Central memory CD8-positive, alpha-beta T cell (primary cell): ENCODE results near the gene GXYLT1.
A peak's percentile ranks its signal among the peaks of the same experiment; 100 is the strongest.
"Not testable (repeated sequence)": the region's sequence is repeated elsewhere in the genome, so short reads cannot be mapped to it uniquely, and the experiment has no call there.

Experiments used
- ATAC-seq: fragments of 150-1000 bp; cut with Tn5 transposase; replicated peaks from 2 replicates; pipeline ENCODE4 v1.10.0; 2022; ENCODE audit warnings: mild to moderate bottlenecking, moderate FRiP score, moderate number of reproducible peaks; ENCODE audit not compliant: poor library complexity, severe bottlenecking; ENCODE audit errors: extremely low read depth
- DNase-seq, 2 donors: peaks; one replicate each; pipeline ENCODE4 v3.0.0; 2021; ENCODE audit warnings: low spot score in 2 of 2
- H3K27ac Mint-ChIP-seq: one replicate; pipeline ENCODE4 v1.8.0; 2022; ENCODE audit warnings: low read depth, mild to moderate bottlenecking, moderate library complexity, mixed read lengths
- H3K27me3 Mint-ChIP-seq: one replicate; pipeline ENCODE4 v1.8.0; 2022; ENCODE audit warnings: mixed read lengths
- H3K36me3 Mint-ChIP-seq: one replicate; pipeline ENCODE4 v1.8.0; 2022; ENCODE audit warnings: mild to moderate bottlenecking, moderate library complexity, mixed read lengths; ENCODE audit not compliant: insufficient read depth
- H3K4me1 Mint-ChIP-seq: one replicate; pipeline ENCODE4 v1.8.0; 2022; ENCODE audit warnings: mixed read lengths
- H3K4me3 Mint-ChIP-seq: one replicate; pipeline ENCODE4 v1.8.0; 2022; ENCODE audit warnings: mild to moderate bottlenecking, moderate library complexity, mixed read lengths
- H3K9me3 Mint-ChIP-seq: one replicate; pipeline ENCODE4 v1.8.0; 2022; ENCODE audit warnings: mixed read lengths

GXYLT1 gene

DNA sequence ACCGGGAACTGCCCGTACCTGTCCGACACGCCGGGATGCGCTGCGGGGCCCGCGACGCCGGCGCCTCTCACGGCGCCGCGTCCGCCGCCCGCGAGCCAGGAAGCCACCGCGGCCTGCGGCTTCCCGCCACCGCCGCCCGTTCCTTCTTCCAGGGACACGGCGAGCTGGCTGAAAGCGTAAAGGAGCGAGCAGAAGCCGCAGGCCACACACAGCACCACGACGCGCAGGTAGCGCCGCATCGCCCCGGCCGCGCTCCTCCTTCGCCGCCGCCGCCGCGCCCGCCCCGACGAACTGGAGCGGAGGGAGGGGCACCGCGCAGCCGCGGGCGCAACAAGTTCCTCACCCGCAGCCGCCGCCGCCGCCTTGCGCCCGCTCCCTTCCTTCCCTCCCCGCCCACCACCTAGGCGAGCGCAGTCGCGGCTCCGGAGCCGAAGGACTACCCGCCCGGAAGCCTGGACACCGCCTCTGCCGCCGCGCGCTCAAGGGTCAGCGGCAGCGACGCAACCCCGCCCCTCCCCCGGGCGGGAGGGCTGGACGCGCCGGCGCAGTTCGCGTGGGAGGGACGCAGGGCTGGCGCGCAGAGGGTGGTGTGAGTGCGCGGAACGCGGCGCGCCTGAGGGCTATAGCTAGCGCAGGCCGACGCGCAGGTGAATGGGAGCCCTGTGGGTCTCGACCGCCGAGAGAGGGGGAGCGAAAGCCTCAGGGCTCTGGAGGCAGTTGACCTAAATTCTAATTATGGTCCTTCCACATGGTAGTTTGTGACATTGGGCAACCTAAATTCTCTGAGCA, at the start of gene GXYLT1:
TSS of gene GXYLT1 (minus strand) at position 467 of the 789 bp plus-strand sequence. CDS start at position 239, 228 bp downstream.
- Mint-ChIP-seq H3K27ac (peak within 1 kb of the TSS; percentile 98), H3K9me3 (no peaks in the 10 kb centered on the region), H3K27me3 (no peaks in the 10 kb centered on the region), H3K36me3 (peaks cover 8% of the 10 kb centered on the region), H3K4me3 (peak within 1 kb of the TSS; percentile 97), H3K4me1 (peaks cover 43% of the 10 kb centered on the region)
- peak; percentile 44 to 58 for DNase-seq
- peak; percentile 80 for ATAC-seq

GRCh38 chr12:42192686-42193085, 48.0 kb upstream of the GXYLT1 start:
- Mint-ChIP-seq H3K27ac (no peak overlapping the region), H3K27me3 (no peaks in the 10 kb centered on the region), H3K9me3 (no peaks in the 10 kb centered on the region), H3K36me3 (peaks cover 22% of the 10 kb centered on the region), H3K4me1 (peaks cover 28% of the 10 kb centered on the region), H3K4me3 (no peak overlapping the region)
- ATAC-seq (no peak), DNase-seq (no peak)

GRCh38 chr12:42192258-42192657, 47.6 kb upstream of the GXYLT1 start:
- Mint-ChIP-seq H3K36me3 (peaks cover 22% of the 10 kb centered on the region), H3K27me3 (no peaks in the 10 kb centered on the region), H3K4me1 (peaks cover 25% of the 10 kb centered on the region), H3K27ac (no peak overlapping the region), H3K4me3 (no peak overlapping the region), H3K9me3 (no peaks in the 10 kb centered on the region)
- no peak for DNase-seq
- ATAC-seq, result no peak

DNA sequence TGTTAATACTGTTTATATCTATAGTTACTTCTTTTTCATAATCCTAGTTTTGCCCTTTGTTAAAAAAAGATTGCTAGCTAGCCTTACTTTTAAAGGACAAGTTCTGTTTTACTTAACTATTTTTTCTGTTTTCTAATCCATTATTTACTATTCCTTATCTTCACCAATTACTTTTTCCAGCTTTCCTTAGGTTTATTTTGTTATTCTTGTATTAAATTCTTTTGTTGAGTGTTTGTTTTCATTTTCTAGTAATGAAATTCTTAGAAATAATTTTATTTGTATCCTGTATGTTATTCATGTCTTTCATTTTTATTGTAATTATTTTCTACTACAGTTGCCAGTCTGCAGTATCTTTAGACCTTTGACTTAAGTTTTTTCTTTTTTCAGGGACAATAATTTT, 45.7 kb upstream of the GXYLT1 start:
- Mint-ChIP-seq H3K9me3 (no peaks in the 10 kb centered on the region), H3K27me3 (no peaks in the 10 kb centered on the region), H3K4me1 (peaks cover 17% of the 10 kb centered on the region), H3K4me3 (no peak overlapping the region), H3K36me3 (peaks cover 16% of the 10 kb centered on the region), H3K27ac (no peak overlapping the region)
- ATAC-seq (no peak), DNase-seq (no peak)

DNA sequence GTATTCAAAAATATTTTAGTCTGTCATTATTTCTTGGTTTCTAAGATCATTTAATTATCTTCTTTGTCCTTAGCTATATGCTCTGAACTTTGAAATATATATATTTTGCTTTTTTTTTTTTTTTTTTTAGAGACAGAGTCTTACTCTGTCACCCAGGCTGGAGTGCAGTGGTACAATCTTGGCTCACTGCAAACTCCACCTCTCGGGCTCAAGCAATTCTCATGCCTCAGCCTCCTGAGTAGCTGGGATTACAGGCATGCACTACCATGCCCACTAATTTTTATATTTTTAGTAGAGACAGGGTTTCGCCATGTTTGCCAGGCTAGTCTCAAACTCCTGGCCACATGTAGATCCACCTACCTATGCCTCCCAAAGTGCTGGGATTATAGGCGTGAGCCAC, 43.6 kb upstream of the GXYLT1 start:
- not testable (repeated sequence) for H3K27ac Mint-ChIP-seq, H3K9me3 Mint-ChIP-seq, ATAC-seq, DNase-seq, H3K4me3 Mint-ChIP-seq, H3K27me3 Mint-ChIP-seq, H3K36me3 Mint-ChIP-seq
- peaks cover 18% of the 10 kb centered on the region for H3K4me1 Mint-ChIP-seq

- no peak for ATAC-seq
- H3K27ac Mint-ChIP-seq, result no peak overlapping the region
- no peak for DNase-seq
Observed at GRCh38 chr12:42187799-42188198, 43.1 kb upstream of the GXYLT1 start.

GRCh38 chr12:42186793-42187192, 42.1 kb upstream of the GXYLT1 start:
- Mint-ChIP-seq H3K27me3 (no peaks in the 10 kb centered on the region), H3K36me3 (peaks cover 9% of the 10 kb centered on the region), H3K9me3 (no peaks in the 10 kb centered on the region), H3K27ac (no peak overlapping the region), H3K4me3 (no peak overlapping the region), H3K4me1 (peaks cover 30% of the 10 kb centered on the region)
- ATAC-seq (no peak), DNase-seq (no peak)

More at GRCh38 chr12:42187799-42188198, 43.1 kb upstream of the GXYLT1 start:
- Mint-ChIP-seq H3K4me3 (no peak overlapping the region), H3K27me3 (no peaks in the 10 kb centered on the region), H3K4me1 (peaks cover 23% of the 10 kb centered on the region), H3K36me3 (peaks cover 9% of the 10 kb centered on the region), H3K9me3 (no peaks in the 10 kb centered on the region)

- peaks cover 25% of the 10 kb centered on the region for H3K4me1 Mint-ChIP-seq
- DNase-seq, result no peak
- no peak for ATAC-seq
- H3K27ac Mint-ChIP-seq, result no peak overlapping the region
- H3K4me3 Mint-ChIP-seq, result no peak overlapping the region
- H3K36me3 Mint-ChIP-seq, result peaks cover 6% of the 10 kb centered on the region
- no peaks in the 10 kb centered on the region for H3K27me3 Mint-ChIP-seq
- H3K9me3 Mint-ChIP-seq, result no peaks in the 10 kb centered on the region
Observed at GRCh38 chr12:42182394-42182793, 37.7 kb upstream of the GXYLT1 start.

DNA sequence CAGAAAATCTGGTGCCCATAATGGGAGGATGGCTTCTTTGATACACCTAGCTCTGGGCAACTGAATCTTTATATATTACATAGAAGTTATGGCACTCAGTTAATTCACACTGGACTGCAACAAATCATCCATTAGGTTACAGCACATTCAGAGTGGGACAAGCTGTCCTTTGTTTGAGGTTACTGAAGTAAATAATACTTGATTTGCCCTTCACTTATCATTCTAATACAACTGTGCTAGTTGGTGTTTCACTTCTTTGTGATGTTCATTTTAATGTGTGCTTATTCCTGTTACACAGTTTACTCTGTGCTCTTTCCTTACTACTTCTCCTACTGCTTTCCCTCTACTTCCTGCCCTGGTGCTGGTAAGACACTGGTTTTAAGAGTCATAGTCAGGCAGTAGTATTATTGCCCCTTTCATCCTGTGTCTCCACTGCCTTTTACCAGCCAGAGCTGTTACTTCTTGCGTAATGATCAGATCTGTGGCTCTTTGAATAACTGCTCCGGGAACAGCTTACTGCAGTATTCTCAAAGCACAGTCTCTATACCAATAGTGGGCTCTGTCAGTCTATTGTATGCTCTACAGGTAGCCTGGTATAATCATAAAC, 36.4 kb upstream of the GXYLT1 start:
- no peak overlapping the region for H3K4me3 Mint-ChIP-seq
- peaks cover 3% of the 10 kb centered on the region for H3K36me3 Mint-ChIP-seq
- peak overlapping the region; percentile 11 for H3K27ac Mint-ChIP-seq
- peaks cover 37% of the 10 kb centered on the region for H3K4me1 Mint-ChIP-seq
- H3K9me3 Mint-ChIP-seq, result peaks cover 4% of the 10 kb centered on the region
- no peaks in the 10 kb centered on the region for H3K27me3 Mint-ChIP-seq
- no peak for DNase-seq
- no peak for ATAC-seq

- no peak for DNase-seq
- ATAC-seq, result no peak
- no peak overlapping the region for H3K4me3 Mint-ChIP-seq
- H3K4me1 Mint-ChIP-seq, result peaks cover 46% of the 10 kb centered on the region
- no peaks in the 10 kb centered on the region for H3K27me3 Mint-ChIP-seq
- H3K27ac Mint-ChIP-seq, result no peak overlapping the region
- H3K9me3 Mint-ChIP-seq, result peaks cover 4% of the 10 kb centered on the region
- peaks cover 5% of the 10 kb centered on the region for H3K36me3 Mint-ChIP-seq
Observed at GRCh38 chr12:42178101-42178500, 33.4 kb upstream of the GXYLT1 start.

DNA sequence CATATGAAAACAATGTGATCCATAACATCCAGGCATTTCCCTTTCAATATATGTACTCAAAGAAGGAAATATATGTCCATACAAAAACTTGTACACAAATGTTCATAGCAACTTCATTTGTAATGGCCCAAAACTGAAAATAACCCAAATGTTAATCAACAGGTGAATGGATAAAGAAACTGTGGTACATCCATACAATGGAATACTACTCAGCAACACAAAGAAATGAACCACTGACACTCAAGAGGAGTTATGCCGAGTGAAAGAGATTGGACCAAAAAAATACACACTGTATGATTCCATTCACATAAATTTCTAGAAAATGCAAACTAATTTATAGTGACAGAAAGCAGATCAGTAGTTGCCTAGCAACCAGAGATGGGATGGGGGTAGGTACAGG, 30.3 kb upstream of the GXYLT1 start:
- Mint-ChIP-seq H3K4me1 (peaks cover 37% of the 10 kb centered on the region), H3K27ac (no peak overlapping the region), H3K36me3 (peaks cover 3% of the 10 kb centered on the region), H3K9me3 (peaks cover 4% of the 10 kb centered on the region), H3K4me3 (no peak overlapping the region), H3K27me3 (no peaks in the 10 kb centered on the region)
- no peak for ATAC-seq
- DNase-seq, result no peak

- no peak for ATAC-seq
- peak overlapping the region; percentile 25 for H3K27ac Mint-ChIP-seq
Observed at GRCh38 chr12:42173961-42174521, 29.4 kb upstream of the GXYLT1 start.

More at GRCh38 chr12:42173961-42174521, 29.4 kb upstream of the GXYLT1 start:
- peaks cover 3% of the 10 kb centered on the region for H3K36me3 Mint-ChIP-seq
- no peak for DNase-seq
- H3K9me3 Mint-ChIP-seq, result peaks cover 4% of the 10 kb centered on the region
- H3K4me1 Mint-ChIP-seq, result peaks cover 41% of the 10 kb centered on the region
- no peaks in the 10 kb centered on the region for H3K27me3 Mint-ChIP-seq
- no peak overlapping the region for H3K4me3 Mint-ChIP-seq
